Nephron progenitor cell (in vitro differentiated cells): Measurements from ENCODE around the gene VPS13D.
A peak's percentile ranks its signal among the peaks of the same experiment; 100 is the strongest.

Experiments used
- DNase-seq: peaks from one replicate; pipeline ENCODE4 v3.0.0; 2021
- H3K27ac Mint-ChIP-seq: 2 replicates; pipeline ENCODE4 v1.8.0; 2021; ENCODE audit warnings: mild to moderate bottlenecking, moderate library complexity, mixed read lengths
- H3K27me3 Mint-ChIP-seq: 2 replicates; pipeline ENCODE4 v1.8.0; 2021; ENCODE audit warnings: mild to moderate bottlenecking, low read depth, mixed read lengths; ENCODE audit not compliant: poor library complexity
- H3K36me3 Mint-ChIP-seq: 2 replicates; pipeline ENCODE4 v1.8.0; 2021; ENCODE audit warnings: low read depth, mixed read lengths
- H3K4me1 Mint-ChIP-seq: 2 replicates; pipeline ENCODE4 v1.8.0; 2021; ENCODE audit warnings: mixed read lengths
- H3K4me3 Mint-ChIP-seq: 2 replicates; pipeline ENCODE4 v1.8.0; 2021; ENCODE audit warnings: mild to moderate bottlenecking, moderate library complexity, mixed read lengths
- H3K9me3 Mint-ChIP-seq: 2 replicates; pipeline ENCODE4 v1.8.0; 2021; ENCODE audit warnings: mild to moderate bottlenecking, moderate library complexity, mixed read lengths
- CTCF ChIP-seq: fragments of 200-600 bp; sonication (generic); IDR thresholded peaks from 2 replicates; pipeline ENCODE4 v1.5.0; 2021; ENCODE audit warnings: antibody characterized with exemption

VPS13D gene

GRCh38 chr1:12309783-12310742 lies 80.2 kb downstream of the VPS13D start:
- peaks cover 4% of the 10 kb centered on the region for H3K27me3 Mint-ChIP-seq
- no peak overlapping the region for H3K4me3 Mint-ChIP-seq
- H3K9me3 Mint-ChIP-seq: peaks cover 24% of the 10 kb centered on the region
- TF ChIP-seq CTCF: no peak
- H3K4me1 Mint-ChIP-seq: peaks cover 15% of the 10 kb centered on the region
- no peak overlapping the region for H3K27ac Mint-ChIP-seq
- peaks cover 64% of the 10 kb centered on the region for H3K36me3 Mint-ChIP-seq
- no peak for DNase-seq

- peaks cover 40% of the 10 kb centered on the region for H3K36me3 Mint-ChIP-seq
- H3K9me3 Mint-ChIP-seq: no peaks in the 10 kb centered on the region
- peaks cover 50% of the 10 kb centered on the region for H3K4me1 Mint-ChIP-seq
- no peak for DNase-seq
- H3K4me3 Mint-ChIP-seq: no peak overlapping the region
- peak; percentile 50 for TF ChIP-seq CTCF
- H3K27me3 Mint-ChIP-seq: no peaks in the 10 kb centered on the region
- no peak overlapping the region for H3K27ac Mint-ChIP-seq
Measured at GRCh38 chr1:12314333-12314903, 84.6 kb downstream of the VPS13D start.

GRCh38 chr1:12315146-12315545 lies 85.3 kb downstream of the VPS13D start:
- H3K9me3 Mint-ChIP-seq: no peaks in the 10 kb centered on the region
- DNase-seq: no peak
- TF ChIP-seq CTCF: no peak
- H3K27me3 Mint-ChIP-seq: no peaks in the 10 kb centered on the region
- H3K4me1 Mint-ChIP-seq: peaks cover 49% of the 10 kb centered on the region
- no peak overlapping the region for H3K4me3 Mint-ChIP-seq
- H3K27ac Mint-ChIP-seq: no peak overlapping the region
- H3K36me3 Mint-ChIP-seq: peaks cover 41% of the 10 kb centered on the region

GRCh38 chr1:12316331-12316730 lies 86.5 kb downstream of the VPS13D start:
- Mint-ChIP-seq H3K4me3 (no peak overlapping the region), H3K4me1 (peaks cover 54% of the 10 kb centered on the region), H3K27me3 (no peaks in the 10 kb centered on the region), H3K9me3 (no peaks in the 10 kb centered on the region), H3K36me3 (peaks cover 36% of the 10 kb centered on the region), H3K27ac (peak overlapping the region; percentile 42)
- no peak for TF ChIP-seq CTCF
- no peak for DNase-seq

- H3K4me1 Mint-ChIP-seq: peaks cover 52% of the 10 kb centered on the region
- H3K27me3 Mint-ChIP-seq: no peaks in the 10 kb centered on the region
- H3K27ac Mint-ChIP-seq: no peak overlapping the region
- no peak overlapping the region for H3K4me3 Mint-ChIP-seq
- H3K9me3 Mint-ChIP-seq: no peaks in the 10 kb centered on the region
- peaks cover 53% of the 10 kb centered on the region for H3K36me3 Mint-ChIP-seq
- DNase-seq: no peak
- no peak for TF ChIP-seq CTCF
Measured at GRCh38 chr1:12320486-12320885, 90.7 kb downstream of the VPS13D start.
